Thyroid gland (tissue), 4 donors: ENCODE results near the gene TRIP12. TPM values are rescaled to one million over a fixed set of nuclear protein-coding genes. Genes with fewer than 3 reads are reported as not detected.
"Not testable (repeated sequence)": the region's sequence is repeated elsewhere in the genome, so short reads cannot be mapped to it uniquely, and the experiment has no call there.

Experiments used
- DNase-seq, 2 donors: peaks; one replicate each; pipeline ENCODE4 v3.0.0-alpha.2; 2019
- H3K27ac ChIP-seq, 3 donors: fragments of 200-600 bp; sonication (generic); 1 replicate in 2 of 3; 2 replicates in 1 of 3; pipeline ENCODE4 v1.5.1; 2016 to 2019; ENCODE audit warnings: mild to moderate bottlenecking in 1 of 3, moderate library complexity in 1 of 3
- H3K27me3 ChIP-seq: fragments of 200-600 bp; sonication (generic); one replicate; pipeline ENCODE4 v1.5.1; 2019
- H3K36me3 ChIP-seq, 2 donors: fragments of 200-600 bp; sonication (generic); one replicate each; pipeline ENCODE4 v1.5.1; 2016 to 2019
- H3K4me1 ChIP-seq, 2 donors: fragments of 200-600 bp; sonication (generic); one replicate each; pipeline ENCODE4 v1.5.1; 2017 to 2019
- H3K4me3 ChIP-seq, 3 donors: fragments of 200-600 bp; sonication (generic); replicated peaks in 1 of 3; 1 replicate in 2 of 3; 2 replicates in 1 of 3; pipeline ENCODE4 v1.5.1; 2016; ENCODE audit warnings: mild to moderate bottlenecking in 1 of 3
- H3K9me3 ChIP-seq: fragments of 200-600 bp; sonication (generic); one replicate; pipeline ENCODE4 v1.5.1; 2017
- CTCF ChIP-seq, 6 experiments: fragments of 200-600 bp in 3 of 6; fragments of 450-650 bp in 3 of 6; sonication (generic) in 3 of 6; IDR thresholded peaks; one replicate each; pipeline ENCODE4 v1.5.1; 2016 to 2019; ENCODE audit warnings: antibody characterized with exemption in 6 of 6, mild to moderate bottlenecking in 2 of 6, inconsistent platforms in 1 of 6, moderate library complexity in 1 of 6
- POLR2A ChIP-seq, 2 donors: fragments of 450-650 bp; IDR thresholded peaks; one replicate each; pipeline ENCODE4 v1.6.1; 2017; ENCODE audit warnings: antibody characterized with exemption in 2 of 2, mild to moderate bottlenecking in 2 of 2, moderate library complexity in 1 of 2
- WGBS, 2 donors: methylation state at CpG; one replicate each; pipeline ENCODE4 v1.1.5; 2017; 5-methylcytosine and 5-hydroxymethylcytosine counted together
- intact Hi-C: fragments of 100-400 bp; cut with DNase I; formaldehyde crosslinking; loops from one replicate; pipeline ENCODE4 v1.15.1; 2023
- total RNA-seq, 4 donors: library from RNA; depleted of rRNA; stranded (reverse); fragments of >200 nt; gene quantifications; one replicate each; pipeline ENCODE4 v1.2.3, GENCODE V29; 2016

The TRIP12 gene
- total RNA-seq, 4 donors from 2014 or later = 155 to 273 (median 184) TPM

- peak overlapping the region in 1 of 3 donors; percentile 68 for H3K27ac ChIP-seq
- no peaks in the 10 kb centered on the region for H3K9me3 ChIP-seq
- TF ChIP-seq CTCF (IDR thresholded peaks at IDR 0.05) (peak in 1 of 6 experiments; percentile 19), POLR2A (IDR thresholded peaks at IDR 0.05) (no peak)
- no peak overlapping the region for H3K4me3 ChIP-seq
- WGBS, 2 donors = 74 to 76% methylated on average over 7 of the region's 7 CpGs
- no peak for DNase-seq
- no peaks in the 10 kb centered on the region for H3K27me3 ChIP-seq
- H3K4me1 ChIP-seq = peaks cover 6 to 12% of the 10 kb centered on the region in 2 donors
- H3K36me3 ChIP-seq = no peaks in the 10 kb centered on the region
- intact Hi-C loops = no loop called here
Observed at GRCh38 chr2:229930656-229931055, 8.8 kb upstream of the TRIP12 start.

- intact Hi-C loops = loop anchor here (10.0 kb wide), 1 partner anchor 113 kb away; no protein-coding TSS in a partner anchor
- TF ChIP-seq POLR2A (IDR thresholded peaks at IDR 0.05) = no peak
- TF ChIP-seq CTCF (IDR thresholded peaks at IDR 0.05) = no peak
- no peak overlapping the region for H3K4me3 ChIP-seq
Observed at GRCh38 chr2:229927817-229928321, 6.1 kb upstream of the TRIP12 start.

GRCh38 chr2:229925201-229925600 is 3.4 kb upstream of the TRIP12 start:
- H3K4me1 ChIP-seq = peaks cover 0 to 3% of the 10 kb centered on the region in 2 donors
- H3K36me3 ChIP-seq = no peaks in the 10 kb centered on the region
- no peak overlapping the region for H3K4me3 ChIP-seq
- no peaks in the 10 kb centered on the region for H3K9me3 ChIP-seq
- intact Hi-C loops = loop anchor here (10.0 kb wide), 1 partner anchor 110 kb away; no protein-coding TSS in a partner anchor
- H3K27ac ChIP-seq = no peak overlapping the region
- no peak for DNase-seq
- no peak for TF ChIP-seq POLR2A (IDR thresholded peaks at IDR 0.05)
- TF ChIP-seq CTCF (IDR thresholded peaks at IDR 0.05) = no peak
- H3K27me3 ChIP-seq = no peaks in the 10 kb centered on the region

More at GRCh38 chr2:229927817-229928321, 6.1 kb upstream of the TRIP12 start:
- Histone ChIP-seq H3K27me3 (no peaks in the 10 kb centered on the region), H3K27ac (no peak overlapping the region), H3K9me3 (no peaks in the 10 kb centered on the region), H3K4me1 (peaks cover 6 to 12% of the 10 kb centered on the region in 2 donors), H3K36me3 (no peaks in the 10 kb centered on the region)
- DNase-seq = no peak
- WGBS, 2 donors = 86 to 87% methylated on average over 2 of the region's 2 CpGs

- H3K4me3 ChIP-seq, H3K27ac ChIP-seq, DNase-seq, H3K36me3 ChIP-seq, H3K27me3 ChIP-seq, H3K4me1 ChIP-seq, H3K9me3 ChIP-seq: not testable (repeated sequence)
- intact Hi-C loops = loop anchor here (10.0 kb wide), 1 partner anchor 110 kb away; no protein-coding TSS in a partner anchor
- WGBS, 2 donors = 92 to 97% methylated on average over 10 of the region's 10 CpGs
Observed at GRCh38 chr2:229924541-229924940, 2.7 kb upstream of the TRIP12 start.

GRCh38 chr2:229922449-229923386 is 909 bp upstream of the TRIP12 start, which contains the start of gene FBXO36:
Gene FBXO36, plus strand, starts transcription at chr2:229922503. Its CDS starts 11 bp downstream, at chr2:229922514.
- Histone ChIP-seq H3K4me1 (peaks cover 3 to 13% of the 10 kb centered on the region in 2 donors), H3K27me3 (no peaks in the 10 kb centered on the region), H3K9me3 (no peaks in the 10 kb centered on the region), H3K36me3 (no peaks in the 10 kb centered on the region), H3K27ac (peak within 1 kb of the TSS; percentile 96 to 99 (median 98)), H3K4me3 (peak within 1 kb of the TSS; percentile 81 to 96 (median 89))
- 1 to 3% methylated on average over 22 to 49 of the region's 61 CpGs for WGBS, 2 donors
- TF ChIP-seq POLR2A (IDR thresholded peaks at IDR 0.05) = no peak
- intact Hi-C loops = loop anchor here (10.0 kb wide), 1 partner anchor 108 kb away; no protein-coding TSS in a partner anchor
- peak; percentile 54 to 58 for DNase-seq
